GM19099 (cell line): ENCODE measurements around the gene GRK5.
A peak's percentile ranks its signal among the peaks of the same experiment; 100 is the strongest.

Experiments
- POLR2A ChIP-seq: IDR thresholded peaks from 3 replicates; pipeline ENCODE4 v1.6.1; 2011; ENCODE audit warnings: low read depth; ENCODE audit not compliant: insufficient read length; ENCODE audit errors: extremely low read depth

The GRK5 gene

GRCh38 chr10:119189811-119190282 is 17.5 kb upstream of the GRK5 start:
- no peak for TF ChIP-seq POLR2A

DNA sequence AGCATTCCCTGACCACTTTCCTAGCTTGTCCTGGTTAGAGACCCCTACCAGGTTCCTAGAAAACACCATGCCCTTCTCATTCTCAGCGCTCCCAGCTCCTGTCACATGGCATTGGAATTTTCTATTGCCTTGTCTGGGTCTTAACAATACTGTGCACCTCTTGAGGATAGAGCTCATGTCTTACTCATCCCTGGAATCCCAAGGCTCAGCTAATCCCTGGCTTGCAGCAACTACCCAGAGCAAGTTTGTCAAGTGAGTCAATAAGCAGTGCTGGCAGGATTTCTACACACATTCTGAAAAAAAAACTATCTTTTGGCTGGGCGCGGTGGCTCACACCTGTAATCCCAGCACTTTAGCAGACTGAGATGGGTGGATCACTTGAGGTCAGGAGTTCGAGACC is 17.0 kb upstream of the GRK5 start:
- no peak for TF ChIP-seq POLR2A

DNA sequence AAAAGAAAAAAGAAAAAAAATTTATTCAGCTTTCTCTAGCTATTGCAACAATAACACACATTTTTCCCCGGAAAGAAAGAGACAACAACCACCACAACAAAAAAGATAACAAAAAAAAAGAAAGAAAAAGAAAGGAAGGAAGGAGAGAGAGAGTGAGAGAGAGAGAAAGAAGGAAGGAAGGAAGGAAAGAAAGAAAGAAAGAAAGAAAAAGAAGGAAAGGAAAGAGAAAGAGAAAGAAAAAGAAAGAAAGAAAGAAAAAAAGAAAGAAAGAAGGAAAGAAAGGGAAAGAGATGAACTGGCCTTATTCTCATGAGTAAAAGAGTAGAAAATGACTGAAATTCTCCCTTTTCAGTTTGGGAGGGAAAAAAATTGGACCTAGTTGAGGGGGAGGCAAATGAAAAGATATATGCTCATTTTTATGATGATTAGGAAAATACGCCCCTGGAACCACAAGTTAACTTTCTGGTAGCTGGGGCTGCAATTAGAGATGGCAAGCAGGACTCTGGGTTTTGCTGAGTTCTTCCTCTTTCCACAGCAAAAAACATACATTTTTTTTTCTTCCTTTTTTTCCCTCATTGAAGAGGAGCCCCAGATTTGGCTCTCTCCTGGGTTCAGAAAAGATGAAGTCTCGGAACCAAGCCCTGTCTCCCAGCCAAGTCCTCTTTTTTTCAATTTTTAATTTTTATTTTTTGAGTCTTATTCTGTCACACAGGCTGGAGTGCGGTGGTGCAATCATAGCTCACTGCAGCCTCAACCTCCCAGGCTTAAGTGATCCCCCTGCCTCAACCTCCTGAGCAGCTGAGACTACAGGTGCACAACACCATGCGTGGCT is 16.2 kb upstream of the GRK5 start:
- TF ChIP-seq POLR2A: no peak

- no peak for TF ChIP-seq POLR2A
These were observed 15.5 kb upstream of the GRK5 start for GRCh38 chr10:119191881-119192280.

GRCh38 chr10:119197921-119198320 is 9.4 kb upstream of the GRK5 start:
- no peak for TF ChIP-seq POLR2A

- no peak for TF ChIP-seq POLR2A
These were observed 8.9 kb upstream of the GRK5 start for GRCh38 chr10:119198438-119198837.

- TF ChIP-seq POLR2A: no peak
These were observed 8.0 kb upstream of the GRK5 start for GRCh38 chr10:119199231-119199992.

DNA sequence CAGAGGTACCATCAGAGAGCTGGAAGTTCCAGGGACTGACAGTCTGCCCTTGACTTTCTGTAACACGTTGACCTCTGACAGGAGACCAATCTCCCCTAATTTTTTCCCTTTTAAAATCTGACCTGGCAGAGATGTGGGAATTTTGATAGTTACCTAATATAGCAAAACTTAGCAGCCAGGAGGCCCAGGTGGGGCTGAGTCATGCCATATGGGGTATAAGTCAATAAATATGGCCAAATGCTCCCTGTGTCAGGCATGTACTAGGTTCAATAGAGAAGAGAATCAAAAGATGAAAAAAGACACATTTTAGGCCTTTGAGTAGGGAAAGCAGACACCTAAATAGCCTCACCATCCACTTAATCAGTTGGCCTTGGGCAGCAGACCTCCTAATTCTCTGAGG is 6.1 kb upstream of the GRK5 start:
- no peak for TF ChIP-seq POLR2A

GRCh38 chr10:119203006-119203405 is 4.4 kb upstream of the GRK5 start:
- no peak for TF ChIP-seq POLR2A

- peak; percentile 59 for TF ChIP-seq POLR2A
These were observed 1.3 kb upstream of the GRK5 start for GRCh38 chr10:119205894-119206602.

DNA sequence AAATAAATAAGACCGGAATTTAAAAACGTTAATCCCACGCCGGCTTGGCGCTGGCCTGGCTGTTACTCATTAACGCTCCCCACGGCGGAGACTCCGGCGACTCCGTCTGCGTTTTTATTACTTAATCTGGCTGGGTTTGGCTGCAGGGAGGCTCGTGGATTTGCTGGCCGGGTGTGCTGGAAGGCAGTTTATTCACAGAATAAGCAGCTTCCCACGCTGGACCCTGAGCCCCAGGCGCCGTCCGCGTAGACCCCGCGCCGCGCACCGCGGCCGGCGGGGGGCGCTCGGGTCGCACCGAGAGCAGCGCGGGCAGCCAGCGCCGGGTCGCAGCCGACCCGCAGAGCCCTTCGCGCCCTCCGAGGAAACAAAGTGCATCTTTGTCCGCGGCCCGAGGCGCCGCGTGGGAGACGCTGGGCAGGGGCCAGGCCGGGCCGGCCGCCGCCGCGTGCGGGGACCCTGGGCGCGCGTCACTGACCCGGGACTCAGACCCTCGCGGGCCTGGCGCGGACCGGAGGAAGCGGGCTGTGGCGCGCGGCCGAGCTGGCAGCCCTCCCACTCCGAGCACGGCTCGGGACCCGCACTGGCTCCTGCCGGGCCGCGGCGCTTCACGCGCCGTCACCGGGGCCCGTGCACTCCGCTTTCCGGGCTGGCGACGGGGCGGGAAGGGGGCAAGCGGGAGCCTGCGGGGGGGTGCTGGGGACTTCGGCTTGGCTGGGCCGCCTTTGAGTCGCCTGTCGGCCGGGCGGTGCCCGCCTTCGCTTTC is 587 bp upstream of the GRK5 start:
- no peak for TF ChIP-seq POLR2A

DNA sequence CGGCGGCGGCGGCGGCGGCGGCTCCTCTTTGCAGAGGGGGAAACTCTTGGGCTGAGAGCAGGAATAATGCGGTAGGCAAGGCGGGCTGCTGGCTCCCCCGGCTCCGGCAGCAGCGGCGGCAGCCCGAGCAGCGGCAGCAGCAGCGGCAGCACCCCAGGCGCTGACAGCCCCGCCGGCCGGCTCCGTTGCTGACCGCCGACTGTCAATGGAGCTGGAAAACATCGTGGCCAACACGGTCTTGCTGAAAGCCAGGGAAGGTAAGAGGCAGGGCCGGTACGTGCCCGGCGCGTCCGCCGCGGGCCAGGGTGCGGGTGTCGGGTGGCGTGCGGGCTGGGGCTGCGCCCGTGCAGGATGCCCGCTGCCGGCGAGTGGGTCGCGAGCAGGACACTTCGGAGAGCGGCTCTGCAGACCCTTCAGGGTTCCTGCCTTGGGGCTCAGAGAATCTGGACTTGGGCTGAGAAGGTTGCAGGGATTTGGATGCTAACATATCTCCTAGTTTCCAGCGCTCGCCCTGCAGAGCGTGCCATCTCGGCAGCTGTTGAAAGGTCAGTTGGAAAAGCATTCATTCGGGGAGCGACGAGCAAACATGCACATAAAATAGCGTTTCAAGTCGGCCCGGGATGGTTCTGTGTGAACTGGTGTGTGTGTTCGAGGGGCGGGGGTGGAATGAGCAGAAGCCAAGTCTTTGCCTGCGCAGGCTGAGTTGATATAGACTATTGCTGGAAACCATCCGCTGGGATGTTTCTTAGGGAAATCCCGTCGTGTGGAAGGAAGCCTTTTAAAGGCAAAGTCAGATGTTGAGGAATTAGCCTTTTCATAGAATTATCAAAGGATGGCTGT is 562 bp downstream of the GRK5 start:
- TF ChIP-seq POLR2A: no peak

GRCh38 chr10:119208553-119208940 is 1.2 kb downstream of the GRK5 start:
- no peak for TF ChIP-seq POLR2A
